Omental fat pad (tissue), 4 donors: Measurements from ENCODE around the gene MYO5C. TPM values are rescaled to one million over a fixed set of nuclear protein-coding genes. Genes with fewer than 3 reads are reported as not detected.

ENCODE experiments used
- ATAC-seq: fragments of 150-250 bp; one replicate; pipeline ENCODE4 v1.9.1; 2016; ENCODE audit warnings: mild to moderate bottlenecking, moderate library complexity; ENCODE audit not compliant: low FRiP score
- DNase-seq: peaks from one replicate; pipeline ENCODE4 v3.0.0-alpha.2; 2019; ENCODE audit warnings: low spot score
- CTCF ChIP-seq, 3 donors: fragments of 450-650 bp; IDR thresholded peaks; one replicate each; pipeline ENCODE4 v1.5.1; 2016 to 2017; ENCODE audit warnings: antibody characterized with exemption in 3 of 3, mild to moderate bottlenecking in 3 of 3, moderate library complexity in 2 of 3
- total RNA-seq, 4 donors: library from RNA; depleted of rRNA; stranded (reverse); fragments of >200 nt; gene quantifications; one replicate each; pipeline ENCODE4 v1.1.0, GENCODE V29; 2016

The MYO5C gene
- total RNA-seq, 4 donors from 2014 or later = 7.7 to 58.3 (median 15.5) TPM

GRCh38 chr15:52278135-52278534 lies 17.5 kb downstream of the MYO5C start:
- ATAC-seq (no peak), DNase-seq (no peak)
- no peak for TF ChIP-seq CTCF (IDR thresholded peaks at IDR 0.05)

GRCh38 chr15:52277575-52277974 lies 18.0 kb downstream of the MYO5C start:
- no peak for TF ChIP-seq CTCF (IDR thresholded peaks at IDR 0.05)
- DNase-seq (no peak), ATAC-seq (no peak)

DNA sequence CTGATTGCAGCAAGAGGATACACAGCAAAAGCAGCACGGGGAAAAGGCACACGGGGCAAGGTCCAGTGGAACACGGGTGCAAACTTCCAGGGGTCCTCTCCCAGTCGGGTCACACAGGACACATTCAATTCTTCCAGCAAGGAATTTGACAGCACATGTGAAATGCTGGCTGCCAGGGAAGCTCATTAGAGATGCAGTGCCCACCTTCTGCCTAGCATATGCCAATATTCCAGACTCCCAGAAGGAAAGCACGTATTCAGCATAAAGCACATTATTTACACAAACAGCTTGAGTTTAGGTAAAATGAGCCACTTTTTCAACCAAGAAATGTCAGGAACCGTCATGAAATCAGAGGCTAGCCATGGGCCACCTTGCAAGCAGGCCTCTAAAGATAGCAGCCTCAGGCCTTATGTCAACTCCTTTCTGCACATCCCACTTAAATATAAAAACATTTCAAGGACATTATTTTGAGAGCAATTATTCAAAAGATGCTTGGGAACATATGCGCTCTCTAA lies 19.3 kb downstream of the MYO5C start:
- ATAC-seq (no peak), DNase-seq (no peak)

GRCh38 chr15:52263563-52264282 lies 31.9 kb downstream of the MYO5C start:
- ATAC-seq (no peak), DNase-seq (no peak)
- TF ChIP-seq CTCF (IDR thresholded peaks at IDR 0.05) = no peak

More for the DNA sequence above, 19.3 kb downstream of the MYO5C start:
- no peak for TF ChIP-seq CTCF (IDR thresholded peaks at IDR 0.05)

DNA sequence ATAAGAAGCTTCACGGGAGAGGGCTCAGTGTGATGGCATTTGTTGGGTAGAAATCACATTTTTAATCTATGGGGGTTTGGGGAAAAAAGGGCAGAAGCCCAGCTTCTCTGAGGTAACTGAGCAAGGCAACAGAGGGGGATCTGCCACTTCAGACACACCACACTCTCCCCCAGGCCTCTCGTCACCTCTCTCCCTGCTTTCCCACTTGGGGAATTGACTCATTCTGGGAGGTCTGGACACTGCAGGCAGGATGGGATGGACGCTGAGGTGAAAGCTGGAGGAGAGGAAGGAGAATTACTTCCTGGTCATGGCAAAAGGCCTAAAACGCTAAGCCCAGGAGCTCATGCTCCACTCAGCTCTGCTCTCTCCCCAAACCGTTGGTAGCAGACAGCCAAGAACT lies 33.2 kb downstream of the MYO5C start:
- TF ChIP-seq CTCF (IDR thresholded peaks at IDR 0.05) = no peak
- no peak for ATAC-seq

GRCh38 chr15:52261498-52262242 lies 33.9 kb downstream of the MYO5C start:
- ATAC-seq (peak; percentile 75), DNase-seq (no peak)
- no peak for TF ChIP-seq CTCF (IDR thresholded peaks at IDR 0.05)

More for the DNA sequence above, 33.2 kb downstream of the MYO5C start:
- no peak for DNase-seq
